ENCODE results near the gene STEAP1B.

The STEAP1B gene

GRCh38 chr7:22373388-22373787 is 126.6 kb downstream of the STEAP1B start:
- Histone ChIP-seq H3K9me3 (no peaks in the 10 kb centered on the region), H3K4me3 (no peak overlapping the region), H3K4me1 (peaks cover 0 to 9% (median 3%) of the 10 kb centered on the region in 4 donors), H3K36me3 (no peaks in the 10 kb centered on the region), H3K27me3 (no peaks in the 10 kb centered on the region), H3K27ac (no peak overlapping the region)
- intact Hi-C loops (cut with DNase I; ENCODE audit: low total_unique reads), result no loop called here
- DNase-seq, result no peak
- TF ChIP-seq CTCF (IDR thresholded peaks at IDR 0.05), result no peak

- H3K27ac ChIP-seq, result no peak overlapping the region
- peaks cover 0 to 4% (median 1%) of the 10 kb centered on the region in 4 donors for H3K4me1 ChIP-seq
- H3K4me3 ChIP-seq, result no peak overlapping the region
- no peaks in the 10 kb centered on the region for H3K36me3 ChIP-seq
- DNase-seq, result no peak
- no peaks in the 10 kb centered on the region for H3K9me3 ChIP-seq
- no peak for TF ChIP-seq CTCF (IDR thresholded peaks at IDR 0.05)
- no peaks in the 10 kb centered on the region for H3K27me3 ChIP-seq
- intact Hi-C loops (cut with DNase I; ENCODE audit: low total_unique reads), result no loop called here
Observed at GRCh38 chr7:22372863-22373262, 127.1 kb downstream of the STEAP1B start.

GRCh38 chr7:22371878-22372277 is 128.1 kb downstream of the STEAP1B start:
- Histone ChIP-seq H3K27me3 (no peaks in the 10 kb centered on the region), H3K9me3 (no peaks in the 10 kb centered on the region), H3K36me3 (no peaks in the 10 kb centered on the region), H3K27ac (no peak overlapping the region), H3K4me1 (no peaks in the 10 kb centered on the region), H3K4me3 (no peak overlapping the region)
- intact Hi-C loops (cut with DNase I; ENCODE audit: low total_unique reads), result no loop called here
- TF ChIP-seq CTCF (IDR thresholded peaks at IDR 0.05), result no peak
- DNase-seq, result no peak
